Measurements from ENCODE around the gene ZNF213.
"Not testable (repeated sequence)": the region's sequence is repeated elsewhere in the genome, so short reads cannot be mapped to it uniquely, and the experiment has no call there.

ZNF213 gene

DNA sequence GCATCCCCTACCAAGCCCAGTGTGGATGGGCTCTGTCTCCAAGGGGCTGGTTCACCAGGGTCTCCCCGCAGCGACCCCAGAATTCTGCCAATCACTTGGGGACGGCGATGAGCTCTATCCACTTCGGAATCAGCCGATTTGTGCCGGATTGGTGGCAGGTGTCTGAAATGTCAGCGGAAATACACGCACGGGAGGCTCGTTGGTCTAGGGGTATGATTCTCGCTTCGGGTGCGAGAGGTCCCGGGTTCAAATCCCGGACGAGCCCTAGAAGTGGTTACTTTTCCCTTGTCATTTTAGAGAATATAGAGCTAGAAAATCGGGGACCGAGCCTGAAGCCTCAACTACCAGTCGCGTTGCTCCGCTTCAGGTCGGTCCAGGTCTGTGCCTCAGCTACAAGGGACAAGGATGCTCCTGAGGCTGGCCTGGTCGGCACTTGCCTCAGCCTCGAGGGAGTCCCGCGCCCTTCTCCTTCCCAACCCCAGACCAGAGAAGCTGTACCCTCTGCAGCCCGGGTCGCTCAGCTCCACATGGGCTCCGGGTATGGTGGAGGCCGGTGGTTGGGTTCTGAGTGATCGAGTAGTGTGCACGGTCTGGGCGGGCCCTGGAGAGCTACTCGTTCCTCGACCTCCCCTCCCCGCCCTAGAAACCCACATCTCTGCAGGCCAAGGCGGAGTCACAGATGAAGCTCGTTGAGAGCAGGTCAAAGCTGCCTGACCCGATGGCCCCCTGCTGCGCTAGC is 37.2 kb downstream of the ZNF213 start:
- DNase-seq: no peak

DNA sequence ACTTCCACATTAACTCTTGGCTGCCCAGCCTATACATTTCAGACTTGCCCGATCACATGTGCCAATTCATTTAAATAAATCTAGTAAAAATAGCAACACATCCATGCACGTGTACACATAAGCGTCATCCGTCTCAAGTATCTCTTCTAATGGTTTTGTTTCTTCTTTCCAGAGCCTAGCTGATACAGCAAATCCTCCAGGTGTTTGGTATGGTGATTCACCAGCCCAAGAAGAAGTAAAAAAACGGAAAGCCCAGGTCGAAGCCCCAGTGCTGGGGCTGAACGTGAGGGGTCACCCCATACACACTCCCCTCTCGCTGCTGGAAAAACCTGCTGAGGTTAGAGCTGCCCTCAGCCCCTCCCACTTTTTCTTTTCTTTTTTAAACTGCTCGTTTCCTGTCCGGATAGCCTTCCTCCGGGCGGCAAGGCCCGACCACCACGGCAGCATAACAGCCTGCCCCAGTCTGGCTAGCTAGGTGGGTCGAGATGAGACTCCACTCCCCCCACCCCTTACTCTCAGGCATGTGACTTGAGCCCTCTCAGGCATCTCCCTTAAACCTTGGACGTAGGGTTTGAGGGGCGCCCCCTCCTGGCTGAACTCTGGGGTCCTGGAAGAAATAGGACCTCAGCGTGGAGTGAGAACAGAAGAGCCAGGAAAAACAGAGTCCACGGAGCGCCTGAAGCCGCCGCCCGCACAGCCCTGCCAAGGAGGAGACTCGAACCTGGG is 39.2 kb downstream of the ZNF213 start:
- DNase-seq: no peak

DNA sequence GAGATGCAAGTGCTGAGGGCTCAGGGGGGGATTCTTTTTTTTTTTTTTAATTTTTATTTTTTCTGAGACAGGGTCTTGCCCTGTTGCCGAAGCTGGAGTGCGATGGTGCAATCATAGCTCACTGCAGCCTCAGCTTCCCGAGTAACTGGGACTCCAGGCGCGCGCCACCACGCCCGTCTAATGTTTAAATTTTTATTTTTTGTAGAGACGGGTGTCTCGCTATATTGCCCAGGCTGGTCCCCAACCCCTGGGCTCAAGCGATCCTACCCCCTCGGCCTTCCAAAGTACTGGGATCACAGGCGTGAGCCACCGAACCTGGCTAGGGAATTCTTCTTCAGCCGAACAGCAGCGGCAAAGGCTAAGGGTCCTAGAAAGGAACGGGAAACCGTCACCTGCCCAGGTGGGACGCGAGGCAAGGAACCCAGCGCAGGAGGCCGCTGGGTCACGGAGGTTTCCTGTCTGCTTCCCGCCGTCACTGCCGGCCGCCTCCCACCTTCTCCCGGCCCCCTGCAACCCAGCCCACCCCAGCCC is 39.9 kb downstream of the ZNF213 start:
- DNase-seq: no peak

DNA sequence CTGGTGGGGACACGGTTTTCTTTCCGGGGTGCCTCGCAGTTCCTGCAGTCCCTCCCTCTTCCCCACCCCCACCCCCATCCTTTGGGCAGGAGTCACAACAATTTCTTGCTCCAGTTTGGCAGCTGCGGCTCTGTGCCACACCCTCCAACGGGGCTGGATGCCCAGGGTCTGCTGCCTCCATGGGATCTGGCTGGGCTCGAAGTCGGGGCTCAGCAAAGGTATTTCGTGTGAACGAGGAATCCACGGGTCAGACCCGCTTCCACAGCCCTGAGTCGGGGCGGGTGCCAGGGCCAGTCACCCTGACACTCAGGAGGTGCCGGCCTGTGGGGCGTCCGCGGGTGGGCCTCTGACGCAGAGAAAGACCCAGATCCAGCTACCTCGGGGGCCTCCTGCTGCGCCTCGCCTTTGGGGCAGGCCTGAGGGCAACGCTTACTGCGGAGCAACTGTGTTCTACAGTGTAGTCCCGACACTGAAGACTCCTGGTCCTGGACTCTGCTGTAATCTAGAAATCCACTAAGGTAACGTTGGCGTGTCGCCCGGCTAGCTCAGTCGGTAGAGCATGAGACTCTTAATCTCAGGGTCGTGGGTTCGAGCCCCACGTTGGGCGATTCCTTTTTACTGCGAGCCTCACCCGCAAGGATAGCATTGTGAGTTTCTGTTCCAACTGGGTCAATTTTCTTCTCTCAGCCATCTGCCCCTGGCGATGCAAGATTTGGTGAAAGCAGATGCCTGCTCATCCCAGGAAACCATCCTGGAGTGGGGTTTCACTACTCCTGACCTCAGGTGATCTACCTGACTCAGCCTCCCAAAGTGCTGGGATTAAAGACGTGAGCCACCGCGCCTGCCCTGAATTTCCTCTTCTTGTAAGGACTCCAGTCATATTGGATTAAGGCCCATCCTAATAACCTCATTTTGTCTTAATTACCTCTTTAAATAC is 40.6 kb downstream of the ZNF213 start:
- DNase-seq: no peak

DNA sequence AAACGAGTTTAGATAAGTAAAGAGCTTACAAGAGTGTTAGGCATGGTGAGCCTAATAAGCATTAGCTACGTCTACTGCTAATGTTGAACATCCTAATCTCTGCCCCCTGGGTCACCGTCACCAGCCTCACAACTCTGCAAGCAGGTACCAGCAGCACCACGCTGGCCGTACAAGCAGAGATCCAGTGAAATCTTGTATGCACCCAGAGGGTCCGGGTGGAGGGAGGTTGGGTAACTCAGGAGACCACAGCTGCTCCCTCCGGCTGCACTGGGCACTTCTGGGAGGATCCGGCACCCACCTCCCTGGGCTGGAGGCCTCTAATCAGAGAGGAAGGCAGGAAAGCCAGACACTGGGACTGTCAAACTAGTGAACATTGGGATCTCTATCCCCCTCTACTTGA is 44.8 kb downstream of the ZNF213 start:
- DNase-seq: no peak

DNA sequence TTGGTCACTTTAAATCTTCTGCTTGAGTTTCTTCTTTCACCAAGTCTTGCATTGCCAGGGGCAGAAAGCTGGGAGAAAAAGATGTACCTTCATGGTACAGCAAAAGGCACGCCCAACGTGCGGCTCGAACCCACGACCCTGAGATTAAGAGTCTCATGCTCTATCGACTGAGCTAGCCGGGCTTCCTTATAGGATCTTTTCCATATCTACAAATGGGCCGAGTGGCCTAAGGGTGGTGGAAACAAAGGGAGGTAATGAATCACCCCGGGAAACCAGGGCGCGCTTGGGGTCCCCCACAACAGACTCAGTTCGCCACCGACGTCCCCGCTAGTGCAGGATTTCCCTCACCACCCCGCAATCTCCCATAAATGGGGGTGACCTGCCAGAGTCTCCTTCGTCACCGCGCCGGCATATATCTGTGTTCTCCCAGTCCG is 45.6 kb downstream of the ZNF213 start:
- DNase-seq: no peak

DNA sequence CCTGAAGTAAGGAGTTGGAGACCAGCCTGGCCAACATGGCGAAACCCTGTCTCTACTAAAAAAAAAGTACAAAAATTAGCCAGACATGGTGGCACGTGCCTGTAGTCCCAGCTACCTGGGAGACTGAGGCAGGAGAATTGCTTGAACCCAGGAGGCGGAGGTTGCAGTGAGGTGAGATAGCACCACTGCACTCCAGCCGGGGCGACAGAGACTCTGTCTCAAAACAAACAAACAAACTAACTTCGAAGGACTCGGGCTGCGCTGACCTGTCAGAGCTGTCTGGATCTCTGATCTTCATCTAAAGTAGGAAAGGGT is 47.4 kb downstream of the ZNF213 start:
- not testable (repeated sequence) for DNase-seq

DNA sequence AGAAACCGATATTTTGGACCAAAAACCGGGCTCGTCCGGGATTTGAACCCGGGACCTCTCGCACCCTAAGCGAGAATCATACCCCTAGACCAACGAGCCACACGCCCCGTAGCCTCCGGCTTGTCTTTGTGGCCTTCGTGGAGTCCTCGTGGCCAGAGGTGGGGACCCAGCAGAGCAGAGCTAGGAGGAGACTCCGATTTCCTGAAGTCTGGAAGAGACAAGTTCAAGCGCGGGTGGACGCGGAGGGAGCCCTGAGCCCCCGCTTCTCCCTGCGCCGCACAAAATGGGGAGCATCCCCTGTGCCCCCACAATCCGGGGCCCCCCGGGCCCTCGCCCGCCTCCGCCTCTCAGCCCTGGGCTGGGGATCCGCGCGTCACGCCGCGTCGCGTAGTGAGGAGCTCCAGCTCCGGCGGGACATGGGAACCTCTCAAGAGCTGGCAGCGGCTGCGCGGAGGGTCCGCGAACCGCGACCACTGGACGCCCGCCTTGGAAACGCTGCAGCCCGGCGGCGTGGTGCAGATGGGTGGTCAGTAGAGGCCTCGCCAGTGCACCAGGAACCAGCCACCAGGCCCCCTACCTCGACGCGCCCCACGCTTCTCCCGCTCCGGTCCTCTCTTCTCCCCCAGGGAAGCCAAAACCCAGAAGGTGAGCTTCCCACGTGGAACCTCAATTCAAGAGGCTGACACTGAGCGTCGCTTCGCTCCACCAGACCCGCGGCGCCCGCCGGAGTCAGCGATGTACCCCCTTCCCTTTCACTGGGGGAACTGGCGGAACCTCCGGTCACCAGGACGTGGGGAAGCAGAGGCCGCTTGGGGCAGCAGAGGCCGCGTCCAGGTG is 48.0 kb downstream of the ZNF213 start:
- DNase-seq: no peak

DNA sequence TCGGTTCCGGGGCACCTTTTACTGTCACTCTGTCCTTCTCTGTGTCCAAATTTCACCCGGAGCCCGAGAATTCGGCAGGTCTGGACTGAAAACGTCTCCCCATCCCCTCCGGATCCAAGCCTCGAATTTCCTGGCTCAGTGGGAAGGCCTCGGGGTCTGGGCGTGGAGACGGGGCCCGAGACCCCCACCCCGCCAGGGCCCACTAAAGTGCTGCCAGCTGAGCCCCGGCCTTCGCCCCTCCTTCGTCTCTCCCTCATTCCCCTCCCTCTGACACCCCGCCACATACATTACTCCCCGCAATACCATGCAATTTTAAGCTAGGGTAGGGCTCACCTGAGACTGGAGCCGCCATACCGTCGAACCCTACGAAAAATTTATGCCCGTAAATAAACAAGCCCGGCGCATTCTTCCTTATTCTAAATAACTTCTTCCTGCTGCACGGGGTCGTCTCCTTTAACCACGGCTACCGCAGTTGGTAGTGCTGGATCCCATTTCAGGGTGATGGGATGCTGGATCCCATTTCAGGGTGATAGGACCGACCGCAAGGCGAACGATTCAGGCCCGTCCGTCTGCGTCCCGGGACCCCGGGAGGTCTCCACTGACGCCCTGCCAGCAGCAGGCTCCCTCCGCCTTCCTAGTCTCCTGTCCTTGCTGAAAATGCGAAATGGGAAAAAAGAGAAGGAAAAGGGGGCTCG is 48.8 kb downstream of the ZNF213 start:
- no peak for DNase-seq

DNA sequence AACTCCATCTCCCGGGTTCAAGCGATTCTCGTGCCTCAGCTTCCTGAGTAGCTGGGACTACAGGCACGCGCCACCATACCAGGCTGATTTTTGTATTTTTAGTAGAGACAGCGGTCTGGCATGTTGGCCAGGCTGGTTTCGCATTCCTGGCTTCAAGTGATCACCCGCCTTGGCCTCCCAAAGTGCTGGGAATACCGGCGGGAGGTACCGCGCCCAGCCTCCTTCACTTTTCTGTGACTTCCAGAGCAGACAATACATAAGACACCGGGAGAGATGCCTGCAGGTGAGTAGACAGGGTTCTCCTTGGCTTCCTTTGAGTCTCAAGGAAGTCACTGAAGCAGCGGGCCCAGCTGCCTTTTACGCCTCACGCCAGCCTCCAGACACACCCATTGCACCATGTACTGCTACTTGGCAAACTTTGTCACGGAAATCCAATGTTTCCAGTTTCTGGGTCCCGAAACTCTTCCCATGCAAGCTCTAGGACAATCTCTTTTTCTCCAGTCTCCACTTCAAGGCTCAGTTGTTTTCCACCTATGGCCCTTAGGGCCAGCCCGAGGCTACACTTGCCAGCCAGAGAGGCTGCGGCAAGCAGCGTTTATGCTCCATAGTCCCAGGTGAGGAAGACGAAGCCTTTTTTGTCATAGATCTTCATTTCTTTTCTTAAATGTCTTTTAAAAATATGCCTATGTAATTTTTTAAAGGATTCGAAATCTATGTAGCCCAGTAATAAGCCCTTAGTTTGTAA is 52.3 kb downstream of the ZNF213 start:
- no peak for DNase-seq

DNA sequence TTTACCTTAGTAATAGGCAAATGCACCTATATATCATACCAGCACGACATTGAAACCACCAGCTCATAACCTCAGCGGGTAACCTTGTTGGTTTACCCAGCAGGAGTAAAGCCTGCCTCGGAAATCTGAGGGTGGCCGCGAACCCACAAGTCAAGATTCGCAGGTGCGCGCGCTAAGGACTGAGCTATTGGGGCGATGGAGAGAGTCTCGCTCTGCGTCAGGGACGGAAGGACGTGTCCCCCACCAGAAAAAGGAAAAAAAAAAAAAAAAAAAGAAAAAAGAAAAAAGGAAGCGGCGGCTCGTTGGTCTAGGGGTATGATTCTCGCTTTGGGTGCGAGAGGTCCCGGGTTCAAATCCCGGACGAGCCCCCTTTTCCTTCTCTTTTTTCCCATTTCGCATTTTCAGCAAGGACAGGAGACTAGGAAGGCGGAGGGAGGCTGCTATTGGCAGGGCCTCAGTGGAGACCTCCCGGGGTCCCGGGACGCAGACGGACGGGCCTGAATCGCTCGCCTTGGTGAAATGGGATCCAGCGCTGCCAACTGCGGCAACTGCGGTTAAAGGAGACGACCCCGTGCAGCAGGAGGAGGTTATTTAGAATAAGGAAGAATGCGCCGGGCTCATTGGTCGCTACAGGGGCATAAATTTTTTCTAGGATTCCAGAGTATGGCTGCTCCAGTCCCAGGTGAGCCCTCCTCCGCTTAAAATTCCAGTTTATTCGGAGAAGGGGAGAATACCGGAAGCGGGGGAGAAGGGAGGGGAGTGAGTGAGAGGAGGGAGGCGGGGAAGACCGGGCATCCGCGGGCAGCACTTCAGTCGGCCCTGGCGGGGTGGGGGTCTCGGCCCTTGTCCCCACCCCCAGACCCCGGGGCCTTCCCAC is 53.2 kb downstream of the ZNF213 start, which contains the start of gene OR1F1:
OR1F1 (plus strand) TSS at position 407 of the 877 bp plus-strand sequence.
- DNase-seq: no peak

DNA sequence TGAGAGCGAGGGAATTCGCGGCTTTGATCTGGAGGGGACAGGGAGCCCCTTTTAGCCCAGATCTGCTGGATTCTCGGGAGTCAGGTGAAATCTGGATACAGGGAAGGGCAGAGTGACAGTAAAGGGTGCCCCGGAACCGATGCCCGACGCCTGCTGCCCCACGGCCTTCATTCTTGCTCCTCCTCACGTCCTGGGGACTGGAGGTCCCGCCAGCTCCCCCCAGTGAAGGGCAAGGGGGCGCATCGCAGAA is 53.8 kb downstream of the ZNF213 start:
- DNase-seq: no peak

DNA sequence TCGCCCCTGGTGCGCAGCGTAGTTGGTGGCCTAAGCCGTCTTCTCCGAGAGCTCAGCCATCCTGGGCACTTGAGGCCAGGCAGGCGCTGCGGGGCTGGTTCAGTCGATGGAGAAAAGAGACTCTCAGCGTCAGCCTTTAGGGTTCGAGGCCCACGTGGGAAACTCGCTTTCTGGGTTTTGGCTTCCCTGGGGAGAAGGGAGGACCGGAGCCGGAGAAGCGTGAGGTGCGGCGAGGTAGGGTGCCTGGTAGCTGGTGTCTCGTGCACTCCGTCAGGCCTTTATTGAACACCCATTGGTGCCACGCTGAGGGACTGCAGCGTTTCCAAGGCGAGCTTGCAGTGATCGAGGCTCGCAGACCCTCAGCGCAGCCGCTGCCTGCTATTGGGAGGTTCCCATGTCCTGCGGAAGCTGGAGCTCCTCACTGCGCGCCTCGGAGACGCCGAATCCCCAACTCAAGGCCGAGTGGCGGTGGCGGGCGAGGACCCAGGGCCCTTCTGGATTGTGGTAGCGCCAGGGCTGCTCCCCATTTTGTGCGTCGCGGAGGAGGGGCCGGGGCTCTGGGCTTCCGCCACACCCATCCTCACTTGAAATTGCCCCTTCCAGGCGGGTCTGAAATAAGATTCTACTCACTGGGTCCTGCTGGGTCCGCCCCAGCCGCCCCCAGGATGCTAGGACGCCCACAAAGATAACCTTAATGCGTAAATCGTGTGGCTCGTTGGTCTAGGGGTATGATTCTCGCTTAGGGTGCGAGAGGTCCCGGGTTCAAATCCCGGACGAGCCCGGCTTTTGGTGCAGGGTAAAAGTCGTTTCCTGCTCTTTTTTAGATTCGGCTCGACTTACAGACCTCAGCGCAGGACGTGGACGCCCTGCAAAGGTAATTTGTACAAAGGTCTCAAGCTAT is 54.3 kb downstream of the ZNF213 start:
- DNase-seq: no peak

DNA sequence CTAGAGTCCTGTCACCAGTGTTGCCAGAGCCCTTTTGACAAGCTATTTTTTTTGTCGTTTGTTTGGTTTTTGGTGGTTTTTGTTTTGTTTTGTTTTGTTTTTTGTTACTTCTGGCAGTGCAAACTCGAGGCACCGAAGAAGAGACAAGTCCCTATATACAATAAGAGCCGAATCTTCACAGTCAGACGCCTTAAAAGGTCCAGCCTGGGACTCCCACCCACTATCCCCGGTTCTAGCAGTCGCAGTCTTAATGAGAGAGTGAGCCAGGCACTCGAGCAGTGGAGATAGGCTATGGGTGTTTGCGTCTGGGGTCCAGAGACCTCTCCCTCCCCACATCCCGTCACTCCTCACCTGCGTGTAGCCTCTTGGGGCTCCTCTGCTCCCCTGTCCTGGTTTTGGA is 55.0 kb downstream of the ZNF213 start:
- no peak for DNase-seq

DNA sequence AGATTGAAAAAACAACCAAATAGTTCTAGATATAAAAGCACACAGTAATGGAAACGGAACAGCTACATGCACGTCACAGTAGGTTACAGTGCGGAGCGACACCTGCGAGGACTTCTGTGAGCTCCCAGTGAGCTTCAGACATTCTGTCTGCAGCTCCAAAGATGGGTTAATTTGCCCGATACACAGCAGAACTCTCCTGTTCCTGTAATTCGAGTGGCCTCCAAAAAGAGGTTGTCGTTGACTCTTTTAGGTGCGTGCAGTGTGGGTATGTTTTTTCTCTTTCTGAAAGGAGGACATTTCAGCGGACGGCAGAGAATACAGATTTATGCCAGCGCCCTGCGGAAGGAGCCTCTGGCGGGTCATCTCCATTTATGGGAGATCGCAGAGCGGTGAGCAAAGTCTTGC is 56.1 kb downstream of the ZNF213 start:
- DNase-seq: no peak

All from femur (tissue), 1 donor.